ENCODE results near the gene ZBTB39. TPM values are rescaled to one million over a fixed set of nuclear protein-coding genes. Genes with fewer than 3 reads are reported as not detected.

Gene ZBTB39
- total and polyA plus RNA-seq, 2 of the 13 experiments (the other 11 are each of a cell fraction or from before 2014, with no cell fraction given), result 6.5 to 6.9 TPM

GRCh38 chr12:57018353-57018752 lies 12.0 kb upstream of the ZBTB39 start (continued):
- TF ChIP-seq NR2F1 (CRISPR knock-in tag; IDR thresholded peaks at IDR 0.05) (peak; percentile 25 to 42; a peak in 1 of 4 replicates), ZNF280D (CRISPR knock-in tag; IDR thresholded peaks at IDR 0.05) (0 out of 2 replicates have a peak, but pooled peaks have one; percentile 51), SP5 (CRISPR knock-in tag; IDR thresholded peaks at IDR 0.05; ENCODE audit: borderline replicate concordance, low read depth) (peak; percentile 51; the same call in 1 of the 2 replicates)

GRCh38 chr12:57016348-57016747 lies 10.0 kb upstream of the ZBTB39 start, which contains the start of gene TAC3:
TAC3 (minus strand) TSS chr12:57016529; CDS start chr12:57015797, 732 bp downstream.
- Histone ChIP-seq H3K4me3 (replicated peaks in 1 of 3; ENCODE audit: insufficient read depth in 1 of 3, low read depth in 2 of 3, low read length in 3 of 3) (no peak within 1 kb of the TSS), H4K20me1 (ENCODE audit: insufficient read depth, low read length) (no peaks in the 10 kb centered on the region), H3K4me1 (ENCODE audit: insufficient read depth, low read length) (peaks cover 31% of the 10 kb centered on the region), H3K9ac (ENCODE audit: insufficient read depth, low read depth, low read length) (no peak within 1 kb of the TSS), H3K9me3 (ENCODE audit: low read length) (no peaks in the 10 kb centered on the region), H3K27ac (ENCODE audit: extremely low read length, insufficient read depth, low read length) (no peak within 1 kb of the TSS), H3K4me2 (ENCODE audit: low read depth, low read length) (peak within 1 kb of the TSS; percentile 27; the same call in 1 of the 2 replicates), H3K36me3 (replicated peaks in 1 of 2; ENCODE audit: control insufficient read depth in 1 of 2, insufficient read depth in 2 of 2, low read length in 2 of 2) (no peaks in the 10 kb centered on the region), H3K27me3 (ENCODE audit: control insufficient read depth in 1 of 2, insufficient read depth in 2 of 2, low read length in 2 of 2) (peaks cover 3 to 44% of the 10 kb centered on the region in 2 experiments; a peak in 4 of 5 replicates), H3K79me2 (ENCODE audit: insufficient read depth, low read length) (no peaks in the 10 kb centered on the region), H2AFZ (ENCODE audit: low read length) (no peak within 1 kb of the TSS)
- in situ Hi-C loops (cut with HindIII; ENCODE audit: extremely low pct_ligation_motif_present, low pct_unique_long_range_greater_than_20kb), result no loop called here
- WGBS (ENCODE audit: low lambda C conversion rate), result 10% methylated on average over 2 of the region's 6 CpGs
- TF ChIP-seq HMG20A (CRISPR knock-in tag; IDR thresholded peaks at IDR 0.05; ENCODE audit: borderline replicate concordance) (no peak), ZNF292 (CRISPR knock-in tag; IDR thresholded peaks at IDR 0.05; ENCODE audit: borderline replicate concordance, low read depth) (0 out of 2 replicates have a peak, but pooled peaks have one; percentile 35), ZNF672 (CRISPR knock-in tag; IDR thresholded peaks at IDR 0.05) (no peak)
- BruUV-seq (replicated peaks), result no TSS peak
- ATAC-seq (peak; percentile 55), DNase-seq (ENCODE audit: low spot score) (no peak), FAIRE-seq (no peak)
- ChIA-PET CTCF (ENCODE audit: low intra/inter-chr PET ratio, low total read pairs) (no interaction called here), POLR2A (interaction anchor here (0.7 to 3.0 kb wide), 6 partner anchors 9 to 113 kb away, joined by 3 to 23 read pairs (median 4); partner anchors contain the start of genes MYO1A and STAT6)
- intact Hi-C loops (cut with micrococcal nuclease; ENCODE audit: unreplicated experiment), result no loop called here
